Chondrocyte (in vitro differentiated cells): ENCODE results near the gene PFDN1. TPM values are rescaled to one million over a fixed set of nuclear protein-coding genes. Genes with fewer than 3 reads are reported as not detected.

Source experiments
- DNase-seq: peaks from one replicate; pipeline ENCODE4 v3.0.0; 2021; ENCODE audit warnings: mixed read lengths, low spot score
- H3K27ac Mint-ChIP-seq: one replicate; pipeline ENCODE4 v1.8.0; 2021; ENCODE audit warnings: mild to moderate bottlenecking, moderate library complexity, mixed read lengths; ENCODE audit not compliant: unreplicated experiment
- H3K27me3 Mint-ChIP-seq: 2 replicates; pipeline ENCODE4 v1.8.0; 2021; ENCODE audit warnings: low read depth, mixed read lengths
- H3K36me3 Mint-ChIP-seq: 2 replicates; pipeline ENCODE4 v1.8.0; 2021; ENCODE audit warnings: low read depth, mixed read lengths
- H3K4me1 Mint-ChIP-seq: 2 replicates; pipeline ENCODE4 v1.8.0; 2021; ENCODE audit warnings: low read depth, mild to moderate bottlenecking, mixed read lengths
- H3K4me3 Mint-ChIP-seq: one replicate; pipeline ENCODE4 v1.8.0; 2021; ENCODE audit warnings: mild to moderate bottlenecking, moderate library complexity, mixed read lengths; ENCODE audit not compliant: unreplicated experiment
- H3K9me3 Mint-ChIP-seq: 2 replicates; pipeline ENCODE4 v1.8.0; 2021; ENCODE audit warnings: low read depth, mixed read lengths
- CTCF ChIP-seq: fragments of 200-600 bp; sonication (generic); IDR thresholded peaks from 2 replicates; pipeline ENCODE4 v1.5.0; 2021; ENCODE audit warnings: antibody characterized with exemption, mild to moderate bottlenecking, moderate library complexity
- total RNA-seq: library from RNA; stranded (reverse); gene quantifications from 3 replicates; pipeline ENCODE4 v1.2.1, GENCODE V29; 2021

The PFDN1 gene
- total RNA-seq, 1 donor from 2014 or later, result 44.5 TPM

GRCh38 chr5:140338336-140338735 lies 35.4 kb upstream of the PFDN1 start:
- Mint-ChIP-seq H3K4me1 (peaks cover 23% of the 10 kb centered on the region), H3K27ac (no peak overlapping the region), H3K27me3 (no peaks in the 10 kb centered on the region), H3K4me3 (no peak overlapping the region), H3K9me3 (no peaks in the 10 kb centered on the region), H3K36me3 (peaks cover 9% of the 10 kb centered on the region)
- DNase-seq, result no peak
- TF ChIP-seq CTCF, result no peak

- no peak for TF ChIP-seq CTCF
- peaks cover 11% of the 10 kb centered on the region for H3K36me3 Mint-ChIP-seq
These were observed 35.0 kb upstream of the PFDN1 start for GRCh38 chr5:140337880-140338279.

GRCh38 chr5:140336388-140336787 lies 33.5 kb upstream of the PFDN1 start:
- H3K4me3 Mint-ChIP-seq, result no peak overlapping the region
- no peaks in the 10 kb centered on the region for H3K27me3 Mint-ChIP-seq
- TF ChIP-seq CTCF, result no peak
- H3K27ac Mint-ChIP-seq, result peak overlapping the region; percentile 47
- no peaks in the 10 kb centered on the region for H3K9me3 Mint-ChIP-seq
- DNase-seq, result no peak
- peaks cover 16% of the 10 kb centered on the region for H3K4me1 Mint-ChIP-seq
- H3K36me3 Mint-ChIP-seq, result peaks cover 11% of the 10 kb centered on the region

More at GRCh38 chr5:140337880-140338279, 35.0 kb upstream of the PFDN1 start:
- Mint-ChIP-seq H3K27ac (no peak overlapping the region), H3K4me1 (peaks cover 23% of the 10 kb centered on the region), H3K27me3 (no peaks in the 10 kb centered on the region), H3K4me3 (no peak overlapping the region), H3K9me3 (no peaks in the 10 kb centered on the region)
- DNase-seq, result no peak

- no peak overlapping the region for H3K4me3 Mint-ChIP-seq
- no peak for DNase-seq
- no peaks in the 10 kb centered on the region for H3K9me3 Mint-ChIP-seq
- no peak for TF ChIP-seq CTCF
- peaks cover 11% of the 10 kb centered on the region for H3K36me3 Mint-ChIP-seq
- H3K27me3 Mint-ChIP-seq, result no peaks in the 10 kb centered on the region
- peaks cover 30% of the 10 kb centered on the region for H3K4me1 Mint-ChIP-seq
- H3K27ac Mint-ChIP-seq, result no peak overlapping the region
These were observed 28.7 kb upstream of the PFDN1 start for GRCh38 chr5:140331638-140332037.

- H3K36me3 Mint-ChIP-seq, result peaks cover 10% of the 10 kb centered on the region
- no peaks in the 10 kb centered on the region for H3K27me3 Mint-ChIP-seq
- no peak for DNase-seq
- no peak overlapping the region for H3K4me3 Mint-ChIP-seq
- no peak for TF ChIP-seq CTCF
- H3K4me1 Mint-ChIP-seq, result peaks cover 26% of the 10 kb centered on the region
- H3K27ac Mint-ChIP-seq, result no peak overlapping the region
- H3K9me3 Mint-ChIP-seq, result no peaks in the 10 kb centered on the region
These were observed 27.0 kb upstream of the PFDN1 start for GRCh38 chr5:140329739-140330481.
